GM18498 (cell line): Measurements from ENCODE around the gene ONECUT3.

Source experiments
- ATAC-seq: cut with Tn5 transposase; IDR thresholded peaks from one replicate; pipeline ENCODE4 v1.9.1; 2021; ENCODE audit warnings: mild to moderate bottlenecking, moderate library complexity; ENCODE audit not compliant: unreplicated experiment

ONECUT3 gene

GRCh38 chr19:1813192-1814182, 60.2 kb downstream of the ONECUT3 start:
- ATAC-seq = no peak

GRCh38 chr19:1814391-1814790, 61.1 kb downstream of the ONECUT3 start:
- ATAC-seq = no peak

GRCh38 chr19:1814833-1815604, 61.7 kb downstream of the ONECUT3 start:
- no peak for ATAC-seq

- no peak for ATAC-seq
These were observed 62.6 kb downstream of the ONECUT3 start for GRCh38 chr19:1815605-1816529.

- no peak for ATAC-seq
These were observed 63.4 kb downstream of the ONECUT3 start for GRCh38 chr19:1816530-1817298.

GRCh38 chr19:1817553-1818179, 64.4 kb downstream of the ONECUT3 start:
- ATAC-seq = no peak

GRCh38 chr19:1818549-1819195, 65.4 kb downstream of the ONECUT3 start:
- no peak for ATAC-seq

- ATAC-seq = no peak
These were observed 66.3 kb downstream of the ONECUT3 start for GRCh38 chr19:1819341-1820255.

GRCh38 chr19:1822210-1822609, 68.9 kb downstream of the ONECUT3 start:
- no peak for ATAC-seq

- no peak for ATAC-seq
These were observed 69.7 kb downstream of the ONECUT3 start for GRCh38 chr19:1823020-1823419.

- ATAC-seq = no peak
These were observed 70.4 kb downstream of the ONECUT3 start for GRCh38 chr19:1823539-1824251.

- ATAC-seq = no peak
These were observed 70.9 kb downstream of the ONECUT3 start for GRCh38 chr19:1824252-1824622.

- ATAC-seq = no peak
These were observed 72.7 kb downstream of the ONECUT3 start for GRCh38 chr19:1825909-1826556.

GRCh38 chr19:1826557-1827521, 73.5 kb downstream of the ONECUT3 start:
- no peak for ATAC-seq

GRCh38 chr19:1827566-1828278, 74.4 kb downstream of the ONECUT3 start:
- no peak for ATAC-seq
